HepG2 (cell line): Measurements from ENCODE around the gene NOMO2.

Experiments used
- NFYC ChIP-seq: IDR thresholded peaks from 2 replicates; pipeline ENCODE4 v1.6.1; 2016; ENCODE audit warnings: missing genetic modification reagents, missing compliant biosample characterization
- POLR2AphosphoS5 ChIP-seq: IDR thresholded peaks from 2 replicates; pipeline ENCODE4 v1.6.1; 2012; ENCODE audit warnings: low read depth, low read length

DNA sequence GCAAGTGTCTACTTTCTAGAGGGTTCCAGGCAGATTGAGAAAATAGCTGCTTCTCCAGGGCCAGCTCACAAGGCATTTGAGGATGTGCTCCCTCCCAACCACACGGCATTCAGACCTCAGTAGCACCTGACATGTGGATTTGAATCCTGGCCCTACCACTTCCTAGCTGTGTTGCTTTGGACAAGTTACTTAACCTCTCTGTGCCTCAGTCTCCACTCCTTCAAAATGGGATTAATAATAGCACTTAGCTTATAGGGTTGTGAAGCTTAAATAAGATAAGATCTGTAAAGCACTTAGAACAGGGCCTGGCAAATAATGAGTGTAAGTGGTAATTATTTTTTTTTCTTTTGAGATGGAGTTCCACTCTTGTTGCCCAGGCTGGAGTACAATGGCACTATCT lies 21.0 kb upstream of the NOMO2 start:
- TF ChIP-seq NFYC (no peak), POLR2AphosphoS5 (no peak)
